HG02588 (cell line): Measurements from ENCODE around the gene SLC24A3.
"Not testable (repeated sequence)": the region's sequence is repeated elsewhere in the genome, so short reads cannot be mapped to it uniquely, and the experiment has no call there.

Experiments used
- ATAC-seq: cut with Tn5 transposase; IDR thresholded peaks from one replicate; pipeline ENCODE4 v1.9.1; 2021; ENCODE audit warnings: mild to moderate bottlenecking, moderate library complexity; ENCODE audit not compliant: unreplicated experiment

Gene SLC24A3

DNA sequence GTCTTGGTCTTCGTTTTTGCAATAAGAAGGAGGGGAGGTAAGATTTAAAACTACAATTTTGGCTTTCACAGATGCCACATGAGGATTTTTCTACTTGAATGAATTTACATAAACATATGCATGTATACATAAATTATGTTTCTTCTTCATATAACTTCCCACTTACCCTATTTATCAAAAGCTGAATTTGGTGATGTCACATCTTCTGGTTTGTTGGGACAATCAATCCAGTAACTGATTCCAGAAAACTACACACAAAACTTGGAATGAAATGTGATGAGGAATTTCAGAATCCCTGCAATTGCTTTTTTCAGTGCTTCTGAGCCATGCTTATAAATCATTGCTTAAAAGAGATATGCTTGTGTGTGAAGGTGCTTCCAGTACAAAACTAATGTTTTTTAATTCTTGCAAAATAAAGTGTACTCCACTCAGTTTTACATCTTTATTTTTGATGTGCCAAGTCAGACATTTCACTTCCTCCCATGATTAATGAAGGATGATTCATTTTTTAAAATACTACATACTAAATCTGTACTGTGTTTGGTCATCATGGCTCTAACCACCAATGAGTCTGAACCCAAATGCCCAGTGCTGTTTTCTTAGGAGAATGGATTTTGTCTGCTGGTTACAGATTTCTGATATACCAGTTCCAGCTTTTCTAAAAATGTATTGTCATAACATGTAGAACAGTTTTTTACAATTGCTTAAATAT lies 513.5 kb downstream of the SLC24A3 start:
- ATAC-seq: no peak

DNA sequence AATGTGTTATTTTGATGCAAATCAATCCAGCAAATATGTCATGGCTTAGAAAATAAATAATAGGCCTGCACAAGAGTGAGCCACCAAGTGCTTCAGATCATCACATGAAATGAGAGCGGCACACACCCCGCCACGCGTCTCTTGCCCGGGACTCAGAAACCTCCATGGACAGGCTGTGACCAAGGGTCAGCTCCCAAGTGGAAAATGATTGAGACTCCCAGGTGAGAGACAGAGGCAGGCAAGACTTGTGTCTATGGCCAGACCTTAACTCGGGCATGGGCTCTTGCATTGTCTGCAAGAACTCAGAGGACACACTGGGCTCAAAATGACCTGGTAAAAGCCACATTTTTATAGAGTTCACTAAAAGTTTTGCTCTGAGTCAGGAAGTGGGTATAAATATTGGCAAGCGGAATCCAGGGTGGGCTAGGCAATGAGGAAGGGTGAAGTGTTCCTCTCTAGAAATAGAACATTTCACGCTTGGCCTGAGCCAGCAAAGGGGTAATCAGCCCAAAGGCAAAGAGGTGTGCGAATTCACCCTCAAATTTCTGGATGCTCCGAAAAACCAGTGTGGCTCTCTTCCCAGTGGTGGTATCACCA lies 514.9 kb downstream of the SLC24A3 start:
- ATAC-seq: no peak

DNA sequence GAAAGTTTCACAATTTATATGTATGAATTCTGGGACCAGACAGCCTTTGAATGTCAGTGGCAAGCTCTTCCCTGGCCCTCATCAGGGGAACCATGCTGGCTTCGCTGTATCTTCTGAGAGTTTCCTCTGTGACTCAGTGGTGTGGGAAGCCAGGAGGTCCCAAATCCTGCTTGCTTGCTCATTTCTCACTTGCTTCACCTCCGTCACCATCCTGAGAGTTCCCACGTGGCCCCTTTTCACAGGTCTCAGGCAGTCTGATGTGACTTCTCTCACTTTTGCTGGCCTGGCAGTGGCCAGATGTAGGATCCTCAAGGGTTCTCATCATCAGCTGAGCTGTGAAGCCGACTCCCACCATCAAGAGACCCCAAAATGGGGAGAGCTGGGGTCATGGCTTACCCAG lies 517.2 kb downstream of the SLC24A3 start:
- no peak for ATAC-seq

DNA sequence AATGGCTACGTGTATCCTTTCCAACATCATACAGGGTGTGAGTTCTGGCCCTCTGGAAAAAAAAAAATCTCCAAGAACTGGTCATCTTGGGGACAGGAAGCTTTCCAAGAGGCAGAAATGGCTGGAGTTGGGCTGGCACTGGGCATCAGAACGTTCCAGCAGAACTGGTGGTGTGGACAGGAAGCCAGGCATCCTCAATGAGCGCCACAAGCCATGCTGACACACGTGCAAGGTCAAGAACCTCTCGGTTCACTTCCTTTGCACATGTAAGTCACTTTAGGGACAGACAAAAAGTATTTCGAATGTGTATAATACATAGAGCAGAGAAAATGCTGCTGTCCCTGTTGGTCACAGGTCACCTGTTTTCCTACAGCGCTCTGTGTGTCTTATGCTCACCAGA lies 518.3 kb downstream of the SLC24A3 start:
- ATAC-seq: no peak

DNA sequence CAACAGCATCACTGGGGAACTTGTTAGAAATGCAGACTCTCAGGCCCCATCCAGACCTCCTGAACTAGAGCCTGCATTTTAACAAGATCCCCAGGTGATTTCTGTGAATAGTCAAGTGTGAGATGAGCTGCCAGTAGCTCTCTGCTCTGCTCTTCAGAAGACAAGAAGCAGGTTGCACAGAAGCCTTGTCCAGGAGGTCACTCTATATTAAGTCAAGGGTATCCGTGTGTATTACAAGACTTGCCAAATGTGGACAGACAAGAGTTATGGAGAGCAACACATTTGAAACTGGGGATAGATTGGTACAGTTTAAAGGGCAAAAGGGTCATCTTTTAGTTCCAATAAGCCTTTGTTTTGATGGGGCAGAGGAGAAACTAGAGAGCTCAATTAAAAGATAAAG lies 522.4 kb downstream of the SLC24A3 start:
- ATAC-seq: no peak

DNA sequence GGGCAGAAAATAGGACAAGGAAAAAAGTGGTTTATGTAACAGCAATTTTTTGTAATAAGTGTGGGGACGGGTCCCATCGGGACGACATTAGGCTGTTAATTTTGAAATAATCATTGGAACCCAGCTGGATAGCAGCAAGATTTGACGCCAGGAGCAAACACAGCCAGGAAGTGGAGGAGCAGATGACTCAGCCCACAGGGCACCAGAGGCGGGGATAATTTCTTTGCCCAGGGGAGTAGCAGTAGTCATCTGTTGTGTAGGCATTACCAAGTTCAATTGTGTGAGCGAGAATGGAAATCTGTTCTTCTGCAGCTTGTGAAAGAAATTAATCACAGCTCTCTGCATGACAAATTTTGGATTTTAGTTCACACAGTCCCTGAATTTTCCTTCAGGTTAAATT lies 523.0 kb downstream of the SLC24A3 start:
- ATAC-seq: no peak

DNA sequence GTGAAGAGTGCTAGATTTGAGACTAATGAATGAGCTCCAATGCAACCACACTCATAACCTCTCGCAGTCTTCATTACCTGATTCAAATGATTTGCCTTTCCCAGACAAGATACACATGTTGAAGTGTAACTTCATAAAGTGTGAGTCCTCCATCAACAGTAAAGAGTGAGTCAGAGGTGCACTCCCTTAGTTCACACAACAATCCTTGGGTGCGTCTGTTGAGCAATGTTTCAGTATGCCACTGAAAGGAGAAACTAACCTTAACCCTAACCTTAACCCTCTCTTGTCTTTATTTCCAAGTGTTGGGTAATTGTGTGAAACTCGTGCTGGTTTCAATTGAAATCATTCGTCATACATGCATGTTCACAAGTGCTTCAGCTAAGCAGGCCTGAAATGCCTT lies 524.6 kb downstream of the SLC24A3 start:
- ATAC-seq: no peak

DNA sequence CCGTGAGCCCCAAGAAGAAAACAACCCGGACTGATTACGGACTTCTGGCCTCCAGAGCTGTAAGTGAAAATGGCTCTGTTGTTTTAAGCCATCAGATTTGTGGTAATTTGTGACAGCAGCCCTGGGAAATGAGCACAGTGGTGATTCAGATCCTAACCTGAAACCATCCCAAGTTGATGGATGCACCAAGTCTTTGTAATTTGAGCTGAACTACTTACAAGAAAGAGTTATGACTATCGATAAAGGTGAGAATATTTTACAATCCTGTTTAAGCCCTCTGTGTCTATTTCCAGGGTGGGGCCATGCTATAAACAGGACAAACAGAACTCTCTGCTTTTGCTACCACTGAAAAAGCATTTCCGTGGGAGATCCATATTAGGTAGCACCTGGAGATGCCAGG lies 526.5 kb downstream of the SLC24A3 start:
- ATAC-seq: no peak

DNA sequence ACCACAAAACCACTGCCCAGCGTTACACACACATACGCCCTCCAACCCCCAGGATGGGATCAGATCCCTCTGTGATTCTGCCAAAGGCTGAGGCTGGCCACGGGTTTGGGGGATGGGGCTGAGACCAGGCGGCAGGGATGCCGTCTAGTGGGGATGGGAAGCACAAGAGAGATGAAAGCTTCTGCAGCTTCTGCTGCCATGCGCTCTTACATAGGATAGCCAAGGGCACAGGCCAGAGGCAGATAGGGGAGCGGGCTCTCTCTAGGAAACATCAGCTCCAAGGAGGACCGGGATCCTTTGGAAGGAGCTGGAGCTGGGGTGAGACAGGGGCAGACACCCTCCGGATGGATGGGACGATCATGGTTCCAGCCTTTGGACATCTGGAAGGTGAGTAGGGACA lies 526.9 kb downstream of the SLC24A3 start:
- no peak for ATAC-seq

DNA sequence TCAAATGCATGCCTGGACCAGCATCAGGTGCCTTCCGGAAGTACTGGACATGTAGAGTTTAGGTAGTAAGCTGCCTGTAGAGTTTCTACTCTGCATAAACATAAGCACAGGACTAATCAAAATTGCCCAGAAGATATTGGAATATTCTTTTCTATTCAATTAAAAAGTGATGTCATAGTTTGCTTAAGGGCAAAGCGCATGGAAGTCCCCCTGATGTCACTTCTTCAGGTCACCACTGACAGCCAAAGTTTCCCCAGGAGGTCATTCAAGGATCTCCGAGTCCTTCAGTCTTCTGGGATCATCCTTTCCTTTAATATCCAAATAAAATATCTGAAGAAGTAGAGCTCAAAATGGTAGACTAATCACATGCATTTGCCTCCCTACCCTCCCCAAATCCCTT lies 528.1 kb downstream of the SLC24A3 start:
- ATAC-seq: no peak

DNA sequence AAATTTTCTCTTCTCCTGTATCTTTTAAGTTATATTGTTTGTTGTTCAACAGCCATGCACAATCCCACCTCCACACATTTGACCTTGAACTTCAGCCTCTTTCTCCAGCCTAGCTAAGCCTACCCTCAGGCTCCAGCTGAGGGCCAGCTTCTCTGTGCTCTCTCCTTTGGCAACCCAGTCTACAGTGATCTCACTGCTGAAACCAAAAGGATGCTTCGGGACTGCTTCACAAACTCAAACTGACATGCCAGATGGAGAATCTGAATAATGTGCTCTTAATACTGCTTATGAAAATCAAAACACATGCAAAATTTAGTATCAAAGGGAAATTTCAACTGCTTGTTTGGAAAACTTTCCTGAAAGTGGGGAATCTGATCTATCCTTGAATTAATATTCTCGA lies 529.5 kb downstream of the SLC24A3 start:
- no peak for ATAC-seq

DNA sequence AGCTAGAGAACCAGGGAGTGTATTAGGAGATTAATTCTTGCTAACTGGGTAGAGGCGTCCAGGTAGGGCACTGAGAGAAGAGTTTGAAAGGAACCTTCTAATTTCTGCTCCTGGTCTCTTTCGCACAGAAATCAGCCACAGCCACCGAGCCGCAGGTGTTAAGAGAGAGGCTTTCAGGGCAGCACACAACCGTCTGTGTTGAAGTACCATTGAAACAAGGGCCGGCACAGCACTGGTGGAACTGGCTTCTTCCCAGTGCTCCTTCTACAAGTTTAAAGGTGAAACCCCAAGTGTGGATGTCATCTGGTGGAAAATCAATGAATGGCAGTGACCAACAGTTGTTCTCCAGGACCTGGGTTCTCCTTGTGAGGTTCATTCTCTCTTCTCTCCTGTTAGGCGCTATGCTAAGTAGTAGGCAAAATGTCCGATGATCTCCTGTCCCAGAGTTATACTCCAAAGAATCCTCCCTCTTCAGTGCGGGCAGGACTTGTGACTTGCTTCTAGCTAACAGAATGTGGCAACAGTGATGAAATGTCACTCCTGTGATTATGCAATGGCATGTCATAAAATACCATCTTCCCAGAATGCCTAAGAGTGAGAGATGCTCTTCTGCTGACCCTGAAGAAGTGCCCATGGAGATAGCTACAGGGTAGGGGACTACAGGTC lies 530.7 kb downstream of the SLC24A3 start:
- ATAC-seq: no peak

DNA sequence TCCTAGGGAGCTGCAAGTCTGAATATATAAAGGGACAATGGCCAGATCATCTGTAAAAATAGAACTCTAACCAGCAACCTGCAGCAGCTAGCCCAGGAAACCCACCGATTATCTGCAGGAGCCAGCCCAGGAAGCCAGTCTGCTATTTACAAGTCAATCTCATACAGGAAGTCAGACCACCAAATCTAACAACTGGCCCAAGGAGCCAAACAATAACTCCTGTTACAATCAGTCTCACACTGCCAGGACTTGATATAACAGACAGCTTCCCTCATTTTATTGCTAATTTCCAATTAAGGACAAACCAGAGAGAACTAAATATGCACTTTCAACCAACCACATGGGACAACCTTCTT lies 531.2 kb downstream of the SLC24A3 start:
- no peak for ATAC-seq

DNA sequence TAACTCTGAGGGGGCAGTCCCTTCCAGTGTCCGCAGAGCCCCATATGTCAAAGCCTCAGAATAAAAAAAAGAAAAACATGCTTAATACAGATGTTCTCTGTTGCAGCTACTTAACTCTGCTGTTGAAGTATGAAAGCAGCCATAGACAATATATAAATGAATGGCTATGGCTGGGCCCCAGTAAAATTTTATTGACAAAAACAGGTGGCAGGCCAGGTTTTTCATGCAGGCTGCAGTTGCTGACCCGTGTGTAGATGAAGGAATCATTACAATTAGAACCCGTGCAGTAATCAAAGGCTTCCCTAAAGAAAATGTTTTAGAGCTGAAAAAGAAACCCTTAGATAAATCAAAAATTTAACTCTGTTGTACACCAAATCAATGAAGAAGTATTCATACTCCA lies 532.7 kb downstream of the SLC24A3 start:
- ATAC-seq: no peak

DNA sequence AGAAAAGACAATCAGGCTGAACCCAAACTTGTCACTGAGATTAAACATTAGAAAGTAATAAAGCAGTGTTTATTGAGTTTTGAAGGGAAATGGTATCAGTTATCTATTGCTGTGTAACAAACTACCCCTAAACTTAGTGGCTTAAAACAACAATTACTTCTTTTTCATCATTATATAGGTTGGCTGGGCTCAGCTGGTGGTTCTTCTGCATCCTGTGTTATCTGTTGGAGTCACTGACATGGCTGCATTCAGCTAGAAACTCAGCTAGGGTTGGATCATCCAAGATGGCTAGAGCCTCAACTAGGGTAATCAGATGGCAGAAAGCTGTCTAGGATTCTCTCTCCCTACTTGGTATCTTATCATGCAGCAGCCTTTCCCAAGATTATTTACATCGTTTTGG lies 533.1 kb downstream of the SLC24A3 start:
- ATAC-seq: no peak

DNA sequence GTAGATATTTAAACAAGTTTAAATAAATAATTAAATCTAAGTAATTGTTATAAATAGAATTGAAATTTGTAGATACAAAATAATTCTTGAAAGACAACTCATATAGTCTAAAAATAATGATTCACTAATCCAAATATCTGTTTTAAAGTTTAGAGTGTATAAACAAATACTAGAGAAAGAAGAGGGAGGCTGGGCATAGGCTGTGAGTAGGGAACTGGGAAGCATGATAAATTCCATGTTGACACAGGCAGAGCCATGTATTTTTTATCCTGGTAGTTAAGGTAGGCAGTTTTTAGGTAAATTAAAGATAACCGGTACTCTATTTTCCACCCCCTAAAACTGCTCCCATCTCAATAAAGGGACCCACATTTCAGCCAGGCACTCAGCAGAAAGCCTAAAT lies 534.0 kb downstream of the SLC24A3 start:
- no peak for ATAC-seq

DNA sequence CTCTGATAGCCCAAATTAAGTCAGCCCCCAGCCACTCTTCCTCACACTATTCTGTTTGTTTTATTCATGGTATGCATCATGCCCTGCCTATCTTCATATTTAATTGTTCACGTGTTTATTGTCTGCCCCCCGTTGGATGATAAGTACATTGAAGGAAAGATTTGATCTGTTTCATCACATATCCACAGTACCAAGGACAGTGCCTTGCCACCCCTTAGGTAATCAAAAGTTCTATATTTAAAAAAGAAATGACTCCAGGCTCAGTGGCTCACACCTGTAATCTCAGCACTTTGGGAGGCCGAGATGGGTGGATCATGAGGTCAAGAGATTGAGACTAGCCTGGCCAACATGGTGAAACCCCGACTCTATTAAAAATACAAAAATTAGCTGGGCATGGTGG lies 535.5 kb downstream of the SLC24A3 start:
- ATAC-seq: no peak

DNA sequence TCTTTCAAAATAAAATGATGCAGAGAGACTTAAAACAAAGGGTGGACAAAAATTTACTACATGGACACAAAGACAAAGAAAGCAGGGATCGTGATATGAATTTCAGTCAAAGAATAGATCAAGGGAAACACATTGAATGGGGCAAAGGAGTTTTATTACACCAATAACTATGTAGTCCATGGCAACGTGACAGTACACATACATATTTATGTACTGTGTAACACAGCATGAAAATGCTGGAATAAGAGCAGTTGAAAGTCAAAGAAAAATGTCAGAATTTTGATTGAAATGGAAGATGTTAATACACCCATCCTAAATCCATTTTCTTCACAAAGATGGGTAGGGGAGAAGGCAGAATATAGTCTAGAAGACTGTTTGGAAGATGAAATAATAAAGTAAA lies 536.2 kb downstream of the SLC24A3 start:
- ATAC-seq: no peak

DNA sequence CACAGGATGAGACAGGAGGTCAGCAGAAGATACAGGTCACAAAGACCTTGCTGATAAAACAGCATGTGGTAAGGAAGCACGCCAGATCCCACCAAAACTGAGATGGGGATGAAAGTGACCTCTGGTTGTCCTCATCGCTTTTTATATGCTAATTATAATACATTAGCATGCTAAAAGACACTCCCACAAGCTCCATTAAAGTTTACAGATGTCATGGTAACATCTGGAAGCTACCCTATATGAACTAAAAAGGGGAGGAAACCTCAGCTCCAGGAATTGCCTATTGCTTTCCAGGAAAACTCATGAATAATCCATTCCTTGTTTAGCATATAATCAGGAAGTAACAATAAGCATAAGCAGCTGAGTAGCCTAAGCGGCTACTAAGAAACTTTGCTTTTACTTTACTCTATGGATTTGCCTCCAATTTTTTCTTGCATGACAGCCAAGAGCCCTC lies 537.2 kb downstream of the SLC24A3 start:
- ATAC-seq: no peak

DNA sequence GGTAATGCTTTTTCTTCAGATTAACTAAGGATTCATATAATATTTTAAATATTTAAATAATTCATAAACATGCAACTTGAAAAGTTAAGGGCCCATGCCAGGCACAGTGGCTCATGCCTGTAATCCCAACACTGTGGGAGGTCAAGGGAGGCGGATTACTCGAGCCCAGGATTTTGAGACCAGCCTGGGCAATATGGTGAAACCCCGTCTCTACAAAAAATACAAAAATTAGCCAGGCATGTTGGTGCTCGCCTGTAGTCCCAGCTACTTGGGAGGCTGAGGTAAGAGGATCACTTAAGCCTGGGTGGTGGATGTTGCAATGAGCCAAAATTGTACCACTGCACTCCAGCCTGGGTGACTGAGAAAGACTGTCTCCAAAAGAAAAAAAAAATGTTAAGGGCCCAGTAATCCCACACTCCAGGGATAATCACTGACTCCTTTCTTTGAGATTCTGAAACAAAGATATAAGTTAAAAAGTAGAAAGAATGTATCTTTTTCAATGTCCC lies 537.7 kb downstream of the SLC24A3 start:
- no peak for ATAC-seq

DNA sequence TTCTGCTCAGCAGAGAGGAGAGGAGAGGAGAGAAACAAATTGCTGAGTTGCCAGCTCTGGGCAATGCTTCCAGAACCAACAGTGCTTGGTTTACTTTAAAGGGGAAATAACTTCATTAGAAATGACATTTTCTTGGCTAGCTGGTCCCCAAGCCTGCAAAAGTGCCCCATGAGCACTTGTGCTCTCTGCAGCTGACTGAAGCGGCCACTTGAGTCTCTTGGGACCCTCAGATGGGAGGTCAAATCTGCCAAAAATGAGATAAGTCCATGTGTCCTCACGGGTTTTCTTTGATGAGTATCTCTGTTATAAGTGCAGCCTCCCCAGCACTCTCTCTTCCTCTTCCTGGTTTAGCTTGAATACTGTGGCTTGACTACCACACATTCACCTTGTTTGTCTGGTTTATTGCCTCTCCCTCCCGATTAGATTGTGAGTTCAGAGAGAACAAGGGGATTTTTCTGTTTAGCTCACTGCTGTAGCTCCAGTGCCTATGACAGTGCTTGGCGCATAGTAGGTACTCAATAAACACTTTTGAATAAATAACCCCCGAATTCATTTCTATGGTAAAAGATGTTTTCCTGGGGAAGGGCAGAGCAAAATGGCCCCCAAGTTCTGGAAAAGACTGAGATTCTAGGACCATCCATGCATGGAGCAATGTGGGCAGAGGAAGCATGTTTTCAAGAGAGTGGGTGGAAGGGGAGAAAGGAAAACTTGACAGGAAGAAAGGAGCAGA lies 538.6 kb downstream of the SLC24A3 start:
- no peak for ATAC-seq

DNA sequence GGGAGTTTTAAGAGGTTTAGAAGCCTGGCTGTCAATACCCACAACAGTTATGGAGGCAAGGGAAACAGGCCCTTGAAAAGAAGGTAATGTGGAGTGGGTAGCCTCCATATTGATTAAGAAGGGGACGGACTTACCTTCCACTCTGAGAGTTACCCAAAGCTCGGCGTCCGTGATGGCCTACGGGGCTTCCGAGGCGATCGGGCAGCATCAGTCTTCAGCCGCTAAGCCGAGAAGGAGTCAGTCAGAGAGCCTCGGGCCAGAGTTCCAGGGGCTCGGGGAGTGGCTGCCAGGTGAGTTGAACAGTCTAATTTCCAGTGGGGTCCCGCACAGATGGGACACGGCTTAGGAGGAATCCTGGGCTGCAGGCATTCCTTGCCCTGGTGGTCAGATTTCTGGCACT lies 541.8 kb downstream of the SLC24A3 start:
- ATAC-seq: not testable (repeated sequence)
